AG20443 (cell line): ENCODE results near the gene AKAP13.
A peak's percentile ranks its signal among the peaks of the same experiment; 100 is the strongest.

ENCODE experiments used
- DNase-seq: peaks from one replicate; pipeline ENCODE4 v3.0.0; 2012; ENCODE audit warnings: low spot score, mixed read lengths

The AKAP13 gene

DNA sequence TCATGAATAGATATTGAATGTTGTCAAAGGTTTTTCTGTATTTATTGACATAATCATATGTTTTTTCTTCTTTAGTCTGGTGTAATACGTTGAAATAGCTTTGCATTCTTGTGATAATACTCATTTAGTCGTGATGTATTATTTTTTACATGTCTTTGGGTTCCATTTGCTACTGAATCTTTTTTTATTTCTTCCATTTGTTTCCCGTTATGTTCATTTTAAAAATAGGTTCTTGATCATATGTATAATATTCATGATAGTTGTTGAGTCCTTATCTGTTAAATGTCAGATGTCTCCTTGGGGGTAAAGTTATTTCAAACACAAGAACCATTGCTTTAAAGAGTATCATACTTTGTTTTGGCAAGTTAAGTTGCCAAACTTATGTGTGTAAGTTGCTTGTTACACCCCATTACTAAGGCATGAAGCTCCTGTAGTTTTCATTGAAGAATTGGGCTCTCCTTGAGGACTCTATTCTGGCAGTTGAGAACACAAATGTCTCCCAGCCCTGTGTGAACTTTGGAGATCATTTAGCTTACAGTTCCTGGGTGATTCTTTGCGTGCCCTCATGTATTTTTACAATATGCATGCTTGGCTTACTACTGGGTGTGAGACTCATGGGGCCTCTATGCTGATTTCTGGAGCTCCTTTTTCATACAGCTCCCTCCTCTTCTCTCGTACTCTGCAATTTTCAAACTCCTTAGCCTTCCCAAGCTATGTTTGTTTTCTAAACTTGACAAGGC, 8.3 kb downstream of the AKAP13 start:
- DNase-seq = no peak

- DNase-seq = no peak
Measured at GRCh38 chr15:85389306-85389650, 8.9 kb downstream of the AKAP13 start.

- no peak for DNase-seq
Measured at GRCh38 chr15:85389772-85390171, 9.4 kb downstream of the AKAP13 start.

DNA sequence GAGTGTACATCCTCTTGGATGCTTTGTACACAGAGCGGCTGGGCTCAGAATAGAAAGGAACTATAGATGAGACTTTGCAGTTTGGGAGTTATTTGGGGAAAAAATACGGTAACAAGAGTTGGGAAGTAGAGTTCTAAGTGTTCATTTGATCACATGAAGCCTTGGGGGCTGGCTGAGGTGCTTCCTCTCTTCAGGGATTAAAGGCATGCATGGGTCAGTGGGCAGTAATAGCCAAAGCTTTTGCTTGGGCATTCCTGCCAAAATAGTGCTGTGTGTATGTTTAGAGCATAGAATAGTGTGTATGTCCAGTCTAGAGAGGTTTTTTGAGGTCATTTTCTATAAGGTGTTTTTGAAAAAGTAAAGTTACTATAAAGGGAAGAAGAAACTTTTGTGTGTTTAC, 12.8 kb downstream of the AKAP13 start:
- no peak for DNase-seq

GRCh38 chr15:85394554-85395333, 14.3 kb downstream of the AKAP13 start:
- no peak for DNase-seq

DNA sequence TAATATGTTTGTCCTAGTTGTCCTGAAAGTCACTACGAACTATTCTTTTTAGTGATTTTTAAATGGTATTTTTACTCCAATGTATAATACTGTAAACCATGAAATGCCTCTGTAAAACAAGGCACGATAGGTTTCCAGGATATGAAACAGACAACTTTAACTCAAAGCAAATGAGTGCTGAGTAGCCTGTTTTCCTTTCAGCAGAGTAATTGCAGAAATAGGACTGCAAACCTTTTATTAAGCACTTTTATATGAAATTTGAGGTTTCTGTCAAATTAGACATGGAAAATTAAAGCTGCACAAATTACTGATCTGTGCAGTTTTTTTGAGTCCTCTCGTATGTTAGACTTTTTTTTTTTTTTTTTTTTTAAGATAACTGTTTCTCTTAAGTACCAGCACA, 16.2 kb downstream of the AKAP13 start:
- no peak for DNase-seq

DNA sequence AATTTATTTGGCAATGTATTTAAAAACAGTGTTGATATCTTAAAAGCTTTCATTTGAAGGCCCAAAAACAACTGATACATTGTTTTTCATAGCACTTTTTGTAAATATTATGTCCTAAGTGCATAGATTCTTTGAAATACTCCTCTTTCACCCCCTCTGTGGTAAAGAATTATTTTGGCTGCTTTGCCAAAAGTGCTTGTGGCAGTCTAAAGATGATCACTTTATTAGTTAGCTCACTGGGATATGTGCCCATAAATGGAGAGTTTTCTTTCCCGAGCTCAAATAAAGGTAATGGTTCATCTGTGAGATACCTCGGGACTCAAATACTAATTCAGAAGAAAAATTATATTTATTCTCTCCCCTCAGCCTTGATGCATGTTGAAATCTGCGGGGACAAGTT, 16.7 kb downstream of the AKAP13 start:
- DNase-seq = no peak

- DNase-seq = no peak
Measured at GRCh38 chr15:85397926-85398325, 17.5 kb downstream of the AKAP13 start.

- no peak for DNase-seq
Measured at GRCh38 chr15:85398822-85399221, 18.4 kb downstream of the AKAP13 start.

- no peak for DNase-seq
Measured at GRCh38 chr15:85399627-85400026, 19.2 kb downstream of the AKAP13 start.

- no peak for DNase-seq
Measured at GRCh38 chr15:85400606-85401005, 20.2 kb downstream of the AKAP13 start.

- no peak for DNase-seq
Measured at GRCh38 chr15:85401108-85401774, 20.8 kb downstream of the AKAP13 start.

DNA sequence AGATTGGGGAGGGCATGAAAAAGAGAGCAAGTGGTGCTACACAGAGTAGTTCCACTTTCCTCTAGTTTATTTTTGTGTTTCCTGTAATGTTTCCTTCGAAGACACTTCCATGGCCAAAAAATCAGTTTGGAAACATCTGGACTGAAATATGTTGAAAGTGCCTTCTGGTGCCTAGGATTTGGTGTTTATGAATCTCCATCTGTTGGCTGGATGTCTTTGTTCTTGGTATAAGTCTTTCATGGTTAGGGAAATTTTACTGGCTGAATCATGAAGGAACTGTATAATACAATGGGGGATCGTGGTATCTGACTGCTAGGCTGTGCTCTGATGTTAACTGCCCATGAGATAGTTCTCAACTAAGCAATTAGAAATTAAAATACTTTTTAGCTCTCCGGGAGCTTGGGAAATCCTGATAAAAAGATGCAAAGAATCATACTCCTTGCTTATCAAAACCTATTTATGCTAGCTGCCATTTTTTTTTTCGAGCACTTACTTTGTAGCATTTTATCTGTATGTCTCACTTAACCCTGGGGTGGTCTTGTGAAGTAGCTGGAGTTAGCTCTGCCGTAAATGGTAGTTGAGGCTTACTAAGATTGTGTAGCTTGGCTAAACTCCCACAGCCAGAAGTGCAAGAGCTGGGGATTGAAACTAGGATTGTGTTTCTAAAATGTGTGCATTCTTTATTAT, 21.9 kb downstream of the AKAP13 start:
- no peak for DNase-seq

DNA sequence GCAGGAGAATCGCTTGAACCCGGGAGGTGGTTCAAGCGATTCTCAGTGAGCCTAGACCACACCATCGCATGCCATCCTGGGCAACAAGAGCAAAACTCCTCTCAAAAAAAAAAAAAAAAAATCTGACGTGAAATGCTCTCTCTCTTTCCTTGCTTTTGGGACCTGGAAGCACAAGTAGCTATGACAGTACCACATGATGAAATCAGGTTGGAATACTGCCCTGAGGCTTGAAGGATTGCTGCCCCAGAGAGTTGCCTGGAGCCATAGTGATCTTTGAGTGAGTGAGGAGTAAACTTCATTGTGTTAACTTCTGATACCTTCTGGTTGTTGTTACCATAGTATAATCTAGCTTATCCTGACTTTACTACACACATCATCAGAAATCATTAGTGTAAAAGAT, 23.3 kb downstream of the AKAP13 start:
- DNase-seq = peak; percentile 38

DNA sequence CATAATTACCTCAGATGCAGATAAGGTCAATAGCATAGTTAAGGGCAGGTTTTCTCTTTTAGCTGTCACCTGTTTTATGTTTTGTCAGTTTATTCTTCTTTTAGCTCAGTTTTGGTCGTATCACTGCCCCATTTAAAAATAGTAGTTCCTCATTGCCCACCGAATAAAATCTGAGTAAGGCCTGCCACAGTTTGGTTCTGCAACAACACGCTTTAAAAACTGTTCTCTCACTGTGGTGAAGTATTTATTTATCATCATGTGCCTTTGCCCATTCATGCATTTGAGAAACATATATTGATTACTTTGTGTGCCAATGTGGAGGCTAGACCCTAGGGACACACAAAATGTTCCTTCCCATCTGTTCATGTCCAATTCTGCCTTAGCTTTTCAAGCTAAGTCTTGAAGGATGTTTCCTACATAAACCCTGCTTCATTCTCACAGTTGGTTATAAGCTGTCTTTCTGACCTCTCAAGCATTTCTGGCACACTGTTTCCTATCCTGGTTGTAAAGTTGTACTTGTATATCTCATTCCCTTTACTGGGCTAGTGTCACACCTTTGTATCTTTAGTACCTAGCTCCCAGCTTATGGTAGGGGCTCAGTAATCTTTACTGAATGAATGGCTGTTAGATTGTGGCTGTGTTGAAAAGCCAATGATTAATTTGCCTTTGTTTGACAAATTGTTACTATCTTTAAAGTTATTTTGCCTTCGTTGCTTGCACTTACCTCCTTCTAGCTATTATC, 23.9 kb downstream of the AKAP13 start:
- DNase-seq = no peak

- no peak for DNase-seq
Measured at GRCh38 chr15:85404918-85405866, 24.8 kb downstream of the AKAP13 start.

- DNase-seq = peak; percentile 29
Measured at GRCh38 chr15:85406916-85407315, 26.5 kb downstream of the AKAP13 start.

DNA sequence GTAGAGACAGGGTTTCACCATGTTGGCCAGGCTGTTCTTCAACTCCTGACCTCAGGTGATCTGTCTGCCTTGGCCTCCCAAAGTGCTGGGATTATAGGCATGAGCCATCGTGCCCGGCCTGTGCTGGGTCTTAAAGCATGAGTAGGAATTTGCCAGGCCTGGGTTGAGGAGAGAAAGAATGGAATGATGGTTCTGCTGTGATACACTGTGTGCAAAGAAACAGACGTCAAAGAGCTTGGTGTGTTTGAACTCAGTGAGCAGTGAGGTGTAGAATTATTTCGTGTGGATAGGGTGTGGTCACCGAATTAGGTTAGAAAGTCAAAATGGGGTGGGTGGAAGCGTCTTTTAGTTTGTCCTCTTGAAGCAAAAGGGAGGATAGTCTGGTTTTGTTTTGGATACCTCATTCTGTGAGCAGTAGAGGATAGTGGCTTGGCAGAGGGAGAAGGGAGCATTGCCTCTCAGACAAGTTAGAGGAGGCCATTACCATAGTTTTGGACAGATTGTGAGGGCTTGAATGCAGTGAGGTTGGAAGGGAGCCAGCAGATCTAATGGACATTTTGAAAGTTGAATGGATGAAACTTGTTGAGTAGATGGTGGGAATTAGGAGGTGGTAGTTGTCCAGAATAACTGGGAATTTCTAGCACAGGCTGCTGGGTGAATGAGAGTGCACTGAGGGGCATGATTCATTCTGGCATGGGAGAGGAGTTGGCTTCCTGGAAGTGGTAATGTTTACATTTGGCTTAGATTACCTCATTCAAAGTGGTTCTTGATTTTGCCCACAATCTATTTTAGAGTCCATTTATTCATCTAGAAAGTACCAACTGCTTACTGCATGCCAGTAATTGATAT, 27.2 kb downstream of the AKAP13 start:
- DNase-seq = peak; percentile 76

GRCh38 chr15:85408270-85408746, 27.9 kb downstream of the AKAP13 start:
- DNase-seq = no peak

DNA sequence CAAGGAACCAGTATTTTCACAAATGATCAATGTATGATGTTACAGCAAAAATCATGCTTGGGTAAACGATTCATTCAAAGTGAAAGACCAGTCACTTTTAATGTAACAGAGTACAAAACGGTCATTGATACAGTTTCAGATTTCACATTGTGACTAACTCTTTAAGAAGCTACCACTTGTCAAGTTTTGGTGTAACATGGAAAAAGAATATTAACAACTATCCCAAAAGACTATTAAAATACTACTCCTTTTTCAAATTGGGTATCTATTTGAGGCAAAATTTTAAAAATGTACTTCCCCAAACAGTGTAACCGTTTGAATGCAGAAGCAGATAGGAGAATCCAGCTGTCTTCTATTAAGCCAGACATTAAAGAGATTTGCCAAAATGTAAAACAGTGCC, 31.7 kb downstream of the AKAP13 start:
- DNase-seq = no peak
